HEK293 (cell line): ENCODE measurements around the gene TRIM72.

Source experiments
- CTCF ChIA-PET: fragments of 350-600 bp; formaldehyde crosslinking; extraction: SDS; loops from one replicate; lab custom pipeline; 2021; ENCODE audit warnings: antibody characterized with exemption; lab: Yijun Ruan, JAX
- POLR2A ChIA-PET: fragments of 300-600 bp; formaldehyde crosslinking; extraction: SDS; loops from one replicate; lab custom pipeline; 2020; ENCODE audit warnings: antibody characterized with exemption, inconsistent platforms; lab: Yijun Ruan, JAX
- H3K27ac ChIP-seq: fragments of 200-500 bp; sonication (Bioruptor generic); 2 replicates; pipeline ENCODE4 v1.5.1; 2014; ENCODE audit warnings: low read depth, low read length, control low read depth, inconsistent platforms; ENCODE audit errors: extremely low read depth
- H3K36me3 ChIP-seq, 2 experiments: fragments of 200-500 bp in 1 of 2; sonication (Bioruptor generic) in 1 of 2; 1 replicate in 1 of 2; 2 replicates in 1 of 2; pipeline ENCODE4 v1.5.1; 2014 to 2017; ENCODE audit warnings: inconsistent platforms in 2 of 2, low read length in 2 of 2; ENCODE audit not compliant: control insufficient read depth in 2 of 2, insufficient read depth in 1 of 2
- H3K4me1 ChIP-seq: fragments of 200-500 bp; sonication (Bioruptor generic); 2 replicates; pipeline ENCODE4 v1.5.1; 2014; ENCODE audit warnings: mild to moderate bottlenecking, low read length, inconsistent platforms; ENCODE audit not compliant: control insufficient read depth, insufficient read depth
- H3K4me3 ChIP-seq: 2 replicates; pipeline ENCODE4 v1.5.1; 2011; ENCODE audit warnings: low read depth, mild to moderate bottlenecking, control low read depth, low read length, moderate library complexity
- H3K9me3 ChIP-seq: fragments of 200-500 bp; sonication (Bioruptor generic); 2 replicates; pipeline ENCODE4 v1.5.1; 2014; ENCODE audit warnings: low read depth, low read length, inconsistent platforms; ENCODE audit not compliant: control insufficient read depth, insufficient read depth
- BCL11A ChIP-seq: fragments of 450-650 bp; formaldehyde crosslinking; IDR thresholded peaks from 2 replicates; pipeline ENCODE4 v1.5.1; 2016; ENCODE audit warnings: low read depth, missing biosample characterization, missing genetic modification characterization
- CTCF ChIP-seq: fragments of 450-650 bp; formaldehyde crosslinking; IDR thresholded peaks from 2 replicates; pipeline ENCODE4 v1.5.1; 2016; ENCODE audit warnings: missing biosample characterization, missing genetic modification characterization
- EGR2 ChIP-seq: fragments of 450-650 bp; formaldehyde crosslinking; IDR thresholded peaks from 2 replicates; pipeline ENCODE4 v1.5.1; 2016; ENCODE audit warnings: low read depth, missing biosample characterization, missing genetic modification characterization
- OVOL3 ChIP-seq: fragments of 450-650 bp; formaldehyde crosslinking; IDR thresholded peaks from 2 replicates; pipeline ENCODE4 v1.5.1; 2016; ENCODE audit warnings: missing biosample characterization, missing genetic modification characterization
- TSHZ1 ChIP-seq: fragments of 450-650 bp; formaldehyde crosslinking; IDR thresholded peaks from 2 replicates; pipeline ENCODE4 v1.5.1; 2016; ENCODE audit warnings: missing biosample characterization, missing genetic modification characterization, borderline replicate concordance
- ZBTB11 ChIP-seq: fragments of 450-650 bp; formaldehyde crosslinking; conservative IDR thresholded peaks from 2 replicates; pipeline ENCODE4 v1.5.1; 2016; ENCODE audit warnings: low read depth, missing biosample characterization, missing genetic modification characterization
- ZFP3 ChIP-seq: fragments of 450-650 bp; formaldehyde crosslinking; IDR thresholded peaks from 2 replicates; pipeline ENCODE4 v1.5.1; 2016; ENCODE audit warnings: low read depth, missing biosample characterization, missing genetic modification characterization
- ZFP37 ChIP-seq: fragments of 450-650 bp; formaldehyde crosslinking; IDR thresholded peaks from 2 replicates; pipeline ENCODE4 v1.5.1; 2016; ENCODE audit warnings: missing biosample characterization, missing genetic modification characterization
- ZNF112 ChIP-seq: fragments of 450-650 bp; formaldehyde crosslinking; IDR thresholded peaks from 2 replicates; pipeline ENCODE4 v1.5.0; 2017; ENCODE audit warnings: missing biosample characterization, missing genetic modification characterization
- ZNF169 ChIP-seq: fragments of 450-650 bp; formaldehyde crosslinking; IDR thresholded peaks from 2 replicates; pipeline ENCODE4 v1.5.1; 2016; ENCODE audit warnings: missing biosample characterization, missing genetic modification characterization
- ZNF24 ChIP-seq: fragments of 450-650 bp; formaldehyde crosslinking; IDR thresholded peaks from 2 replicates; pipeline ENCODE4 v1.5.1; 2016; ENCODE audit warnings: missing biosample characterization, missing genetic modification characterization
- ZNF423 ChIP-seq: fragments of 450-650 bp; formaldehyde crosslinking; IDR thresholded peaks from 2 replicates; pipeline ENCODE4 v1.5.1; 2016; ENCODE audit warnings: missing biosample characterization, missing genetic modification characterization
- ZNF433 ChIP-seq: fragments of 450-650 bp; formaldehyde crosslinking; IDR thresholded peaks from 2 replicates; pipeline ENCODE4 v1.5.1; 2016; ENCODE audit warnings: missing biosample characterization, missing genetic modification characterization, low read depth
- ZNF544 ChIP-seq: fragments of 450-650 bp; formaldehyde crosslinking; IDR thresholded peaks from 2 replicates; pipeline ENCODE4 v1.5.0; 2017; ENCODE audit warnings: missing biosample characterization, missing genetic modification characterization
- ZNF561 ChIP-seq: fragments of 450-650 bp; IDR thresholded peaks from 2 replicates; pipeline ENCODE4 v1.5.1; 2018; ENCODE audit warnings: missing biosample characterization, missing genetic modification characterization, borderline replicate concordance
- ZNF626 ChIP-seq: fragments of 450-650 bp; sonication (Bioruptor Pico); formaldehyde crosslinking; IDR thresholded peaks from 2 replicates; pipeline ENCODE4 v1.5.1; 2018; ENCODE audit warnings: missing biosample characterization, missing genetic modification characterization, inconsistent platforms

TRIM72 gene

GRCh38 chr16:31250782-31251384 lies 37.0 kb downstream of the TRIM72 start:
- no peaks in the 10 kb centered on the region for H3K9me3 ChIP-seq
- POLR2A ChIA-PET, result no interaction called here

More at GRCh38 chr16:31250782-31251384, 37.0 kb downstream of the TRIM72 start:
- Histone ChIP-seq H3K27ac (no peak overlapping the region), H3K4me1 (no peaks in the 10 kb centered on the region), H3K4me3 (no peak overlapping the region), H3K36me3 (no peaks in the 10 kb centered on the region)
- TF ChIP-seq CTCF (tag by site-specific recombination) (no peak), ZNF169 (no peak), TSHZ1 (tag by site-specific recombination) (no peak), EGR2 (tag by site-specific recombination) (no peak), ZBTB11 (tag by site-specific recombination) (no peak), ZNF24 (tag by site-specific recombination) (no peak), ZNF544 (tag by site-specific recombination) (no peak), OVOL3 (no peak), ZFP3 (tag by site-specific recombination) (no peak), ZNF423 (no peak), ZNF561 (tag by site-specific recombination) (no peak), ZNF112 (tag by site-specific recombination) (no peak), ZFP37 (tag by site-specific recombination) (no peak), ZNF626 (no peak), ZNF433 (tag by site-specific recombination) (no peak), BCL11A (tag by site-specific recombination) (no peak)
- CTCF ChIA-PET, result interaction anchor here (0.6 kb wide), 2 partner anchors 135 to 406 kb away, joined by 3 read pairs; no protein-coding TSS in a partner anchor
